Renal cortical epithelial cell (primary cell): ENCODE measurements around the gene KDM5D. TPM values are rescaled to one million over a fixed set of nuclear protein-coding genes. Genes with fewer than 3 reads are reported as not detected.
A peak's percentile ranks its signal among the peaks of the same experiment; 100 is the strongest.

Source experiments
- DNase-seq: peaks from one replicate; pipeline ENCODE4 v3.0.0-alpha.2; 2011; ENCODE audit warnings: low read depth
- total RNA-seq: library from RNA; depleted of rRNA; stranded (reverse); fragments of >200 nt; gene quantifications from 2 replicates; pipeline ENCODE4 v1.2.3, GENCODE V29; 2014

Gene KDM5D
- 15.6 TPM in 1 of 2 replicates, not detected in the other for total RNA-seq

- DNase-seq: peak; percentile 73
These were observed at the start of gene KDM5D for GRCh38 chrY:19744381-19745378. Gene KDM5D (minus strand): TSS chrY:19744726. CDS start chrY:19744534, 192 bp downstream.

- no peak for DNase-seq
These were observed 23.8 kb upstream of the KDM5D start for GRCh38 chrY:19768375-19768774.

- no peak for DNase-seq
These were observed 1.2 kb downstream of the KDM5D start for GRCh38 chrY:19743331-19743730.

GRCh38 chrY:19742153-19742552 is 2.4 kb downstream of the KDM5D start:
- DNase-seq: no peak

- no peak for DNase-seq
These were observed 10.1 kb downstream of the KDM5D start for GRCh38 chrY:19734425-19734824.

GRCh38 chrY:19717950-19718349 is 26.6 kb downstream of the KDM5D start:
- no peak for DNase-seq

GRCh38 chrY:19717146-19717545 is 27.4 kb downstream of the KDM5D start:
- DNase-seq: no peak

- DNase-seq: no peak
These were observed 29.3 kb downstream of the KDM5D start for GRCh38 chrY:19715226-19715625.

GRCh38 chrY:19713430-19713829 is 31.1 kb downstream of the KDM5D start:
- no peak for DNase-seq

GRCh38 chrY:19706273-19706672 is 38.3 kb downstream of the KDM5D start:
- no peak for DNase-seq

- DNase-seq: no peak
These were observed 46.0 kb downstream of the KDM5D start for GRCh38 chrY:19698495-19698894.

GRCh38 chrY:19680821-19681220 is 63.7 kb downstream of the KDM5D start:
- no peak for DNase-seq
